BLaER1 treated with 17β-estradiol and CSF1 and Interleukin-3, amounts not matched to agents 10 nM and 100 nM (cell line): ENCODE data around the gene BCAS4.

ENCODE experiments used
- H3K27ac ChIP-seq, 11 experiments: shearing (Covaris generic); formaldehyde crosslinking; 2 replicates each; pipeline ENCODE4 v1.8.1; 2022
- H3K27me3 ChIP-seq, 11 experiments: shearing (Covaris generic); formaldehyde crosslinking; 2 replicates each; pipeline ENCODE4 v1.8.1; 2022
- H3K36me3 ChIP-seq, 11 experiments: shearing (Covaris generic); formaldehyde crosslinking; 2 replicates each; pipeline ENCODE4 v1.8.1; 2022
- H3K4me1 ChIP-seq, 10 experiments: shearing (Covaris generic); formaldehyde crosslinking; 2 replicates each; pipeline ENCODE4 v1.8.1; 2022
- H3K4me2 ChIP-seq, 11 experiments: shearing (Covaris generic); formaldehyde crosslinking; 2 replicates each; pipeline ENCODE4 v1.8.1; 2022
- H3K4me3 ChIP-seq, 10 experiments: shearing (Covaris generic); formaldehyde crosslinking; 2 replicates each; pipeline ENCODE4 v1.8.1; 2022
- H3K9ac ChIP-seq, 11 experiments: shearing (Covaris generic); formaldehyde crosslinking; 2 replicates each; pipeline ENCODE4 v1.8.1; 2022
- H3K9me3 ChIP-seq, 11 experiments: shearing (Covaris generic); formaldehyde crosslinking; replicated peaks in 1 of 11; 2 replicates each; pipeline ENCODE4 v1.8.1; 2022
- H4K20me1 ChIP-seq, 11 experiments: shearing (Covaris generic); formaldehyde crosslinking; 2 replicates each; pipeline ENCODE4 v1.8.1; 2022
- Cebpa-rat ChIP-seq, 11 experiments: shearing (Covaris generic); IDR thresholded peaks; 2 replicates each; pipeline ENCODE4 v1.8.1; 2022

Gene BCAS4

DNA sequence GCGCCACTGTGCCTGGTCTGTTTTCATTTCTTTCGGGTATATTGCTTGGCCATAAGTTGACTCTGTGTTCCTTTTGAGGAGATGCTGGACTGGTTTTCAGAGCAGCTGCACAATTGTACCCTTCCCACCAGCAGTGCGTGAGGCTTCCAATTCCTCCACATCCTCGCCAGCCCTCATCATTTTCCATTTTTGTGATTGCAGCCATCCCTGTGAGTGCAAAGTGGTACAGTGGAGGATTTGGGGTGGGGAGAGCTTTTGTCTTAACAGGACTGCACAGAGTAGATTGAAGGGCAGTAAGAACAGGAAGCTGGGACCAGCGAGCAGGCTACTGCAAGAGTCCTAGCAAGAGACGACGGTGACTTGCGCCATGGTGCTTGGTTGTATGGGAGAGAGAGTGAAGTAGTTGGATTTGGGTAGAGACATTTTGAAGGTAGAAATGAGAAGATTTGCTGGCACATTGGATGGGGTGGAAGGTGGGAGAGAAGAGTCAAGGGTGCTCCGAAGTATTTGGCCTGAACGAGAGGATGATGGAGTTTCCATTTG lies 18.3 kb downstream of the BCAS4 start:
- Histone ChIP-seq H3K9me3 (peaks cover 17 to 22% (median 20%) of the 10 kb centered on the region in 11 experiments; a peak in 21 of 22 replicates), H3K36me3 (peaks cover 0 to 15% (median 9%) of the 10 kb centered on the region in 11 experiments; a peak in 12 of 22 replicates), H3K27ac (peak overlapping the region in 9 of 11 experiments; percentile 41 to 97 (median 94); a peak in 17 of 22 replicates), H3K4me3 (0 out of 20 replicates have a peak overlapping the region, but pooled peaks of 1 of the 10 experiments have one; percentile 20), H3K9ac (peak overlapping the region in 8 of 11 experiments; percentile 46 to 86 (median 84); a peak in 10 of 22 replicates), H4K20me1 (no peaks in the 10 kb centered on the region), H3K4me2 (peak overlapping the region; percentile 65 to 90 (median 83)), H3K4me1 (peaks cover 64 to 87% (median 82%) of the 10 kb centered on the region in 10 experiments), H3K27me3 (no peaks in the 10 kb centered on the region)
- TF ChIP-seq Cebpa-rat (IDR thresholded peaks at IDR 0.05): peak in 1 of 11 experiments; percentile 16; a peak in 1 of 22 replicates

GRCh38 chr20:50813801-50814200 lies 18.9 kb downstream of the BCAS4 start:
- peaks cover 69 to 94% (median 88%) of the 10 kb centered on the region in 10 experiments for H3K4me1 ChIP-seq
- H3K27ac ChIP-seq: peak overlapping the region in 9 of 11 experiments; percentile 41 to 97 (median 94); a peak in 18 of 22 replicates
- TF ChIP-seq Cebpa-rat (IDR thresholded peaks at IDR 0.05): no peak

GRCh38 chr20:50814438-50815161 lies 19.7 kb downstream of the BCAS4 start:
- Histone ChIP-seq H3K4me2 (peak overlapping the region; percentile 65 to 90 (median 83)), H3K36me3 (peaks cover 0 to 1% (median 0%) of the 10 kb centered on the region in 11 experiments; a peak in 2 of 22 replicates), H3K27me3 (no peaks in the 10 kb centered on the region), H3K27ac (peak overlapping the region in 9 of 11 experiments; percentile 91 to 97 (median 94); a peak in 18 of 22 replicates), H3K9ac (peak overlapping the region in 10 of 11 experiments; percentile 26 to 86 (median 82); a peak in 19 of 22 replicates), H4K20me1 (no peaks in the 10 kb centered on the region), H3K4me1 (peaks cover 77 to 100% (median 96%) of the 10 kb centered on the region in 10 experiments), H3K9me3 (peaks cover 5 to 8% (median 6%) of the 10 kb centered on the region in 11 experiments; a peak in 21 of 22 replicates), H3K4me3 (peak overlapping the region in 7 of 10 experiments; percentile 28 to 49 (median 42); a peak in 12 of 20 replicates)
- TF ChIP-seq Cebpa-rat (IDR thresholded peaks at IDR 0.05): no peak

More at GRCh38 chr20:50813801-50814200, 18.9 kb downstream of the BCAS4 start:
- Histone ChIP-seq H3K36me3 (peaks cover 0 to 9% (median 6%) of the 10 kb centered on the region in 11 experiments; a peak in 9 of 22 replicates), H4K20me1 (no peaks in the 10 kb centered on the region), H3K9ac (peak overlapping the region in 9 of 11 experiments; percentile 30 to 86 (median 83); a peak in 17 of 22 replicates), H3K27me3 (no peaks in the 10 kb centered on the region), H3K4me2 (peak overlapping the region; percentile 65 to 90 (median 83)), H3K4me3 (0 out of 20 replicates have a peak overlapping the region, but pooled peaks of 1 of the 10 experiments have one; percentile 20), H3K9me3 (peaks cover 12 to 16% (median 14%) of the 10 kb centered on the region in 11 experiments; a peak in 21 of 22 replicates)

GRCh38 chr20:50815162-50815989 lies 20.5 kb downstream of the BCAS4 start:
- H3K4me3 ChIP-seq: peak overlapping the region in 7 of 10 experiments; percentile 28 to 49 (median 42); a peak in 13 of 20 replicates
- peak overlapping the region; percentile 1 to 86 (median 80); a peak in 20 of 22 replicates for H3K9ac ChIP-seq
- H3K4me2 ChIP-seq: peak overlapping the region; percentile 65 to 90 (median 83)

GRCh38 chr20:50817776-50818172 lies 22.9 kb downstream of the BCAS4 start:
- peak overlapping the region; percentile 86 to 97 (median 94) for H3K27ac ChIP-seq
- peak overlapping the region in 2 of 10 experiments; percentile 23 to 28; a peak in 3 of 20 replicates for H3K4me3 ChIP-seq
- H3K4me2 ChIP-seq: peak overlapping the region; percentile 65 to 90 (median 83)
- no peaks in the 10 kb centered on the region for H3K9me3 ChIP-seq
- no peaks in the 10 kb centered on the region; a peak in 1 of 22 replicates for H3K36me3 ChIP-seq
- no peaks in the 10 kb centered on the region for H4K20me1 ChIP-seq
- no peaks in the 10 kb centered on the region for H3K27me3 ChIP-seq
- H3K9ac ChIP-seq: peak overlapping the region; percentile 71 to 86 (median 82)
- no peak for TF ChIP-seq Cebpa-rat (IDR thresholded peaks at IDR 0.05)
- H3K4me1 ChIP-seq: peaks cover 96 to 100% (median 99%) of the 10 kb centered on the region in 10 experiments

More at GRCh38 chr20:50815162-50815989, 20.5 kb downstream of the BCAS4 start:
- H3K36me3 ChIP-seq: no peaks in the 10 kb centered on the region; a peak in 1 of 22 replicates
- peak overlapping the region; percentile 10 to 97 (median 94); a peak in 21 of 22 replicates for H3K27ac ChIP-seq
- H3K27me3 ChIP-seq: no peaks in the 10 kb centered on the region
- no peaks in the 10 kb centered on the region for H4K20me1 ChIP-seq
- peaks cover 0 to under 1% (median 0%) of the 10 kb centered on the region in 11 experiments; a peak in 2 of 22 replicates for H3K9me3 ChIP-seq
- H3K4me1 ChIP-seq: peaks cover 77 to 100% (median 99%) of the 10 kb centered on the region in 10 experiments
- TF ChIP-seq Cebpa-rat (IDR thresholded peaks at IDR 0.05): 0 out of 22 replicates have a peak, but pooled peaks of 1 of the 11 experiments have one; percentile 29

GRCh38 chr20:50819349-50819748 lies 24.5 kb downstream of the BCAS4 start:
- Histone ChIP-seq H3K4me2 (peak overlapping the region; percentile 65 to 90 (median 83)), H3K27me3 (no peaks in the 10 kb centered on the region), H3K4me3 (peak overlapping the region in 4 of 10 experiments; percentile 10 to 21 (median 15); a peak in 4 of 20 replicates), H3K9me3 (peaks cover 0 to 3% (median 0%) of the 10 kb centered on the region in 11 experiments; a peak in 1 of 22 replicates), H3K36me3 (peaks cover 0 to 15% (median 12%) of the 10 kb centered on the region in 11 experiments; a peak in 11 of 22 replicates), H4K20me1 (no peaks in the 10 kb centered on the region), H3K9ac (peak overlapping the region; percentile 15 to 86 (median 82); a peak in 20 of 22 replicates), H3K27ac (peak overlapping the region; percentile 86 to 97 (median 94)), H3K4me1 (peaks cover 82 to 96% (median 90%) of the 10 kb centered on the region in 10 experiments)
- no peak for TF ChIP-seq Cebpa-rat (IDR thresholded peaks at IDR 0.05)

GRCh38 chr20:50820515-50821256 lies 25.8 kb downstream of the BCAS4 start:
- H3K4me1 ChIP-seq: peaks cover 68 to 92% (median 80%) of the 10 kb centered on the region in 10 experiments
- peak overlapping the region; percentile 65 to 90 (median 83) for H3K4me2 ChIP-seq

More at GRCh38 chr20:50820515-50821256, 25.8 kb downstream of the BCAS4 start:
- Histone ChIP-seq H3K9ac (peak overlapping the region in 9 of 11 experiments; percentile 57 to 86 (median 80); a peak in 17 of 22 replicates), H3K36me3 (peaks cover 0 to 27% (median 19%) of the 10 kb centered on the region in 11 experiments; a peak in 13 of 22 replicates), H3K4me3 (peak overlapping the region in 5 of 10 experiments; percentile 1 to 33 (median 21); a peak in 3 of 20 replicates), H3K27me3 (no peaks in the 10 kb centered on the region), H3K9me3 (peaks cover 0 to 3% (median 0%) of the 10 kb centered on the region in 11 experiments; a peak in 1 of 22 replicates), H3K27ac (peak overlapping the region in 10 of 11 experiments; percentile 44 to 97 (median 94); a peak in 19 of 22 replicates), H4K20me1 (no peaks in the 10 kb centered on the region)
- TF ChIP-seq Cebpa-rat (IDR thresholded peaks at IDR 0.05): no peak
